Measurements from ENCODE around the gene INTS1.

- TF ChIP-seq CTCF (conservative IDR thresholded peaks at IDR 0.05 in 1 of 2, IDR thresholded peaks at IDR 0.05 in 1 of 2; ENCODE audit: extremely low read depth in 1 of 2, insufficient read depth in 1 of 2, low read depth in 1 of 2, low read length in 2 of 2): no peak
- TF ChIP-seq EZH2 (IDR thresholded peaks at IDR 0.05; ENCODE audit: borderline replicate concordance, low read length): no peak
Measured at GRCh38 chr7:1540776-1541271, 36.6 kb upstream of the INTS1 start.
